Activated CD4-positive, CD25-positive, alpha-beta regulatory T cell (primary cell): ENCODE measurements around the gene TMPRSS4.

Experiments used
- DNase-seq, 4 experiments: peaks; one replicate each; lab custom pipeline; 2025; lab: John Stamatoyannopoulos, UW

Gene TMPRSS4

GRCh38 chr11:118155776-118156530 is 79.1 kb downstream of the TMPRSS4 start:
- DNase-seq: no peak

- DNase-seq: peak in 1 of 4 experiments; percentile 10
These were observed 79.8 kb downstream of the TMPRSS4 start for GRCh38 chr11:118156531-118157185.

- no peak for DNase-seq
These were observed 80.5 kb downstream of the TMPRSS4 start for GRCh38 chr11:118157186-118157895.

GRCh38 chr11:118161786-118162185 is 84.9 kb downstream of the TMPRSS4 start:
- no peak for DNase-seq

GRCh38 chr11:118162846-118163245 is 86.0 kb downstream of the TMPRSS4 start:
- no peak for DNase-seq

- DNase-seq: no peak
These were observed 86.6 kb downstream of the TMPRSS4 start for GRCh38 chr11:118163494-118163893.

GRCh38 chr11:118164885-118165284 is 88.0 kb downstream of the TMPRSS4 start:
- DNase-seq: no peak

- no peak for DNase-seq
These were observed 89.8 kb downstream of the TMPRSS4 start for GRCh38 chr11:118166641-118167040.

GRCh38 chr11:118167253-118167652 is 90.4 kb downstream of the TMPRSS4 start:
- DNase-seq: no peak

GRCh38 chr11:118167906-118168305 is 91.0 kb downstream of the TMPRSS4 start:
- DNase-seq: no peak

GRCh38 chr11:118168316-118168715 is 91.4 kb downstream of the TMPRSS4 start:
- DNase-seq: no peak

- DNase-seq: no peak
These were observed 91.9 kb downstream of the TMPRSS4 start for GRCh38 chr11:118168751-118169150.

GRCh38 chr11:118169300-118170140 is 92.6 kb downstream of the TMPRSS4 start:
- no peak for DNase-seq

GRCh38 chr11:118170231-118170630 is 93.4 kb downstream of the TMPRSS4 start:
- no peak for DNase-seq

GRCh38 chr11:118170882-118171268 is 94.0 kb downstream of the TMPRSS4 start:
- no peak for DNase-seq
